HepG2 (cell line): ENCODE results near the gene EFNA3. TPM values are rescaled to one million over a fixed set of nuclear protein-coding genes. Genes with fewer than 3 reads are reported as not detected.
A peak's percentile ranks its signal among the peaks of the same experiment; 100 is the strongest.

ENCODE experiments used
- EED ChIP-seq: sonication (generic); formaldehyde crosslinking; IDR thresholded peaks from 2 replicates; pipeline ENCODE4 v1.5.0; 2020; ENCODE audit warnings: mild to moderate bottlenecking, missing genetic modification reagents
- ELF1 ChIP-seq: sonication (generic); formaldehyde crosslinking; IDR thresholded peaks from 2 replicates; pipeline ENCODE4 v1.4.0; 2020; ENCODE audit warnings: missing genetic modification reagents
- KDM5B ChIP-seq: sonication (generic); formaldehyde crosslinking; IDR thresholded peaks from 2 replicates; pipeline ENCODE4 v1.4.0; 2020; ENCODE audit warnings: missing genetic modification reagents, mild to moderate bottlenecking, borderline replicate concordance
- MAX ChIP-seq: IDR thresholded peaks from 2 replicates; pipeline ENCODE4 v1.6.1; 2012; ENCODE audit warnings: inconsistent platforms
- SALL1 ChIP-seq: sonication (generic); formaldehyde crosslinking; IDR thresholded peaks from 2 replicates; pipeline ENCODE4 v1.8.0; 2022; ENCODE audit warnings: mild to moderate bottlenecking, missing genetic modification reagents
- TMF1 ChIP-seq: sonication (generic); formaldehyde crosslinking; IDR thresholded peaks from 2 replicates; pipeline ENCODE4 v1.8.1; 2022; ENCODE audit warnings: low read depth, missing genetic modification reagents
- ZNF281 ChIP-seq: sonication (generic); formaldehyde crosslinking; IDR thresholded peaks from 2 replicates; pipeline ENCODE4 v1.4.0; 2020; ENCODE audit warnings: missing genetic modification reagents, borderline replicate concordance
- ZNF777 ChIP-seq: sonication (generic); formaldehyde crosslinking; IDR thresholded peaks from 2 replicates; pipeline ENCODE4 v1.4.0; 2020; ENCODE audit warnings: missing genetic modification reagents
- polyA plus RNA-seq, 8 experiments: library from polyadenylated mRNA; depleted of rRNA in 3 of 8; stranded (reverse) in 7 of 8; unstranded in 1 of 8; fragments of >200 nt; fragmentation: Illumina TruSeq in 4 of 8; extraction: Trizol in 4 of 8; gene quantifications; 2 replicates each; pipeline versions ENCODE4 v1.2.1 to v1.2.3, GENCODE V29; 2011 to 2016; ENCODE audit warnings: low read depth in 4 of 8, missing spikeins in 1 of 8, mixed read lengths in 1 of 8; ENCODE audit not compliant: insufficient read depth in 1 of 8
- total RNA-seq, 5 experiments: library from RNA; depleted of rRNA; stranded (reverse); fragments of >200 nt; fragmentation: Illumina TruSeq; extraction: Trizol; gene quantifications; 2 replicates each; pipeline ENCODE4 v1.2.3, GENCODE V29; 2016; ENCODE audit warnings: low read depth in 1 of 5

The EFNA3 gene
- total and polyA plus RNA-seq, 2 of the 13 experiments (the other 11 are each of a cell fraction or from before 2014, with no cell fraction given), result 1.0 to 5.7 TPM

DNA sequence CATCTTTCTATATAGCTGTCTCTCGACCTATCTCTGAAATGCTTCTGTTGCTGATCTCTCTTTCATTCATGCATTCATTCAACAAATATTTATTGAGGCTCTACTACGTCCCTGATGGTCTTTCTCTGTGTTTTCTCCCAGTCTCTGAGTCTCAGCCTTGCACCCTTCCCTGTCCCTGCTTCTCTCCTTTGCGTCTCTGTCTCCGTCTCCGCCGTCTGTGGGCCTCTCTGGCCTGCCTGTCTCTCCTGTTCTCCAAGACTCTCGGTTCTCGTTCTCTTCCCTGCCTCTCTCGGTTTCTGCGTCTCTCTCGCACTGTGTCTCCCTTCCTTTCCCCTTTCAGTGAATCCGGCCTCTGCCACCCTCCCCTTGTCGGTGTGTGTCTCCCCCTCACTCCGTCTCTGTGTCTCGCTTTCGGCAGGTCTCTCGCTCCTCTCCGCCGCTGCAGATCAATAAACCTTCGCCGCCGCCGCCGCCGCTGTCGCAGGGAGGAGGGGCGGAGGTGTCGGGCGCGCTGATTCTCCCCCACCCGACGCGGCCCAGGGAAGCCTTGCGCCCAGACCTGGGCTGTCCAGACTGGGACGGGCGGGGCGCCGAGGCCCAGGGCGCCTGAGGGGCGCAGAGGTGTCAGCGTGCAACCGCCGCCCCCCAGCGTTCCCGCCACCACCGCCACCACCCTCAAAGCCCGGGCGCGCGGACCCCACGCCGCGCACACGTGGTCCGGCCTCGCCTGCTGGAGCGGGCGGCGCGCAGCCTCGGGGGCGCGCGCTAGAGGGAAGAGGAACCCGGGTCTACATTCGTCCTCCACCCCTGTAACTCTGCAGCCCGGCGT lies 3.0 kb downstream of the EFNA3 start (continued):
- TF ChIP-seq ZNF281 (CRISPR knock-in tag) (peak; percentile 29; the same call in 1 of the 2 replicates), KDM5B (CRISPR knock-in tag) (0 out of 2 replicates have a peak, but pooled peaks have one; percentile 31), TMF1 (CRISPR knock-in tag) (0 out of 2 replicates have a peak, but pooled peaks have one; percentile 65), ZNF777 (CRISPR knock-in tag) (peak; percentile 64; the same call in 1 of the 2 replicates), ELF1 (CRISPR knock-in tag) (no peak), MAX (peak; percentile 67; the same call in 1 of the 2 replicates), SALL1 (CRISPR knock-in tag) (peak; percentile 44), EED (peak; percentile 77)
